B cell (primary cell): ENCODE results near the gene CEMIP.

ENCODE experiments used
- CTCF ChIP-seq: fragments of 200-600 bp; IDR thresholded peaks from one replicate; pipeline ENCODE4 v1.8.0; 2022; ENCODE audit warnings: antibody characterized with exemption, mild to moderate bottlenecking
- EZH2 ChIP-seq: IDR thresholded peaks from 2 replicates; pipeline ENCODE4 v1.6.1; 2012; ENCODE audit warnings: borderline replicate concordance, low read depth, mild to moderate bottlenecking, moderate library complexity, low read length; ENCODE audit not compliant: insufficient read depth, poor library complexity, severe bottlenecking

DNA sequence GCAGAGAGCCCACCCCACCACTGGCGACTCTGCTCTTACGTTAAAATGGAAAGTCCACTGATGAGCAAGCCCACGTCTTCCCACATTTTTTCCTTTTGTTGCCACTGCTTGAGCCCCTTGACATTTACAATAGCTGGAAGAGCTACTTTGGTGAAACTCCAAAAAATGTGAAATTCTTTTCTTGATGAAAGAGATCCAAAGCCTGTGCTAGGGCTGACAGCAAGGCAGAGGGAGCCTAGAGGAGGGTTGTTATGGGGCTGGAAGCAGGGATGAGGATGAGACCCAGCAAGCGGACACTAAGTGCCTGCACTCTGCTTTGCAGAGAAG lies 97.1 kb downstream of the CEMIP start:
- TF ChIP-seq CTCF, result no peak
- no peak for TF ChIP-seq EZH2
